Tibial artery (tissue), 4 donors: ENCODE measurements around the gene CFAP54.

ENCODE experiments used
- DNase-seq, 2 donors: peaks; one replicate each; pipeline ENCODE4 v3.0.0-alpha.2; 2019
- H3K27ac ChIP-seq, 2 donors: fragments of 200-600 bp; sonication (generic) in 1 of 2; 1 replicate in 1 of 2; 2 replicates in 1 of 2; pipeline ENCODE4 v1.5.1; 2018 to 2019; ENCODE audit warnings: mild to moderate bottlenecking in 1 of 2
- H3K27me3 ChIP-seq, 2 donors: fragments of 200-600 bp; sonication (generic) in 1 of 2; one replicate each; pipeline versions ENCODE4 v1.5.1 to v1.6.0; 2016 to 2019
- H3K36me3 ChIP-seq, 3 donors: fragments of 200-600 bp; sonication (generic) in 2 of 3; one replicate each; pipeline ENCODE4 v1.5.1; 2016 to 2019; ENCODE audit warnings: mild to moderate bottlenecking in 2 of 3
- H3K4me1 ChIP-seq, 4 donors: fragments of 200-600 bp; sonication (generic) in 2 of 4; 1 replicate in 3 of 4; 2 replicates in 1 of 4; pipeline ENCODE4 v1.5.1; 2016 to 2019
- H3K4me3 ChIP-seq, 2 donors: fragments of 200-600 bp; sonication (generic) in 1 of 2; 1 replicate in 1 of 2; 2 replicates in 1 of 2; pipeline ENCODE4 v1.5.1; 2018 to 2019; ENCODE audit warnings: mild to moderate bottlenecking in 2 of 2
- H3K9me3 ChIP-seq, 3 donors: fragments of 200-600 bp; sonication (generic) in 1 of 3; one replicate each; pipeline ENCODE4 v1.5.1; 2016 to 2019
- CTCF ChIP-seq, 2 experiments: fragments of 200-600 bp in 1 of 2; fragments of 450-650 bp in 1 of 2; IDR thresholded peaks; one replicate each; pipeline ENCODE4 v1.5.1; 2017 to 2019; ENCODE audit warnings: antibody characterized with exemption in 2 of 2, mild to moderate bottlenecking in 1 of 2, moderate library complexity in 1 of 2
- intact Hi-C: fragments of 100-400 bp; cut with DNase I; formaldehyde crosslinking; loops from one replicate; pipeline ENCODE4 v1.15.0; 2023; ENCODE audit warnings: low total_unique reads

The CFAP54 gene

GRCh38 chr12:96806272-96806671 lies 316.9 kb downstream of the CFAP54 start:
- no peak for TF ChIP-seq CTCF (IDR thresholded peaks at IDR 0.05)

GRCh38 chr12:96807741-96808140 lies 318.4 kb downstream of the CFAP54 start:
- Histone ChIP-seq H3K36me3 (no peaks in the 10 kb centered on the region), H3K4me3 (no peak overlapping the region), H3K27me3 (no peaks in the 10 kb centered on the region), H3K27ac (no peak overlapping the region), H3K9me3 (peaks cover 0 to 8% (median 4%) of the 10 kb centered on the region in 3 donors), H3K4me1 (no peaks in the 10 kb centered on the region)
- TF ChIP-seq CTCF (IDR thresholded peaks at IDR 0.05) = no peak
- DNase-seq = no peak
- intact Hi-C loops = no loop called here

More at GRCh38 chr12:96806272-96806671, 316.9 kb downstream of the CFAP54 start:
- Histone ChIP-seq H3K36me3 (no peaks in the 10 kb centered on the region), H3K4me3 (no peak overlapping the region), H3K9me3 (peaks cover 0 to 8% (median 4%) of the 10 kb centered on the region in 3 donors), H3K27ac (no peak overlapping the region), H3K4me1 (no peaks in the 10 kb centered on the region), H3K27me3 (no peaks in the 10 kb centered on the region)
- intact Hi-C loops = no loop called here
- DNase-seq = no peak

- H3K27me3 ChIP-seq = no peaks in the 10 kb centered on the region
Observed at GRCh38 chr12:96808587-96808986, 319.2 kb downstream of the CFAP54 start.

GRCh38 chr12:96809522-96809921 lies 320.1 kb downstream of the CFAP54 start:
- no peaks in the 10 kb centered on the region for H3K4me1 ChIP-seq
- TF ChIP-seq CTCF (IDR thresholded peaks at IDR 0.05) = no peak
- no peak overlapping the region for H3K27ac ChIP-seq
- H3K27me3 ChIP-seq = no peaks in the 10 kb centered on the region
- no peak overlapping the region for H3K4me3 ChIP-seq
- no peaks in the 10 kb centered on the region for H3K36me3 ChIP-seq
- no peak for DNase-seq
- intact Hi-C loops = no loop called here
- H3K9me3 ChIP-seq = peaks cover 0 to 4% (median 0%) of the 10 kb centered on the region in 3 donors

More at GRCh38 chr12:96808587-96808986, 319.2 kb downstream of the CFAP54 start:
- DNase-seq = no peak
- TF ChIP-seq CTCF (IDR thresholded peaks at IDR 0.05) = no peak
- Histone ChIP-seq H3K9me3 (peaks cover 0 to 8% (median 0%) of the 10 kb centered on the region in 3 donors), H3K36me3 (no peaks in the 10 kb centered on the region), H3K4me1 (no peaks in the 10 kb centered on the region), H3K27ac (no peak overlapping the region), H3K4me3 (no peak overlapping the region)
- intact Hi-C loops = no loop called here

GRCh38 chr12:96810057-96810456 lies 320.7 kb downstream of the CFAP54 start:
- Histone ChIP-seq H3K9me3 (no peaks in the 10 kb centered on the region), H3K4me1 (no peaks in the 10 kb centered on the region), H3K27me3 (no peaks in the 10 kb centered on the region), H3K4me3 (no peak overlapping the region), H3K27ac (no peak overlapping the region), H3K36me3 (no peaks in the 10 kb centered on the region)
- intact Hi-C loops = no loop called here
- TF ChIP-seq CTCF (IDR thresholded peaks at IDR 0.05) = no peak
- no peak for DNase-seq

GRCh38 chr12:96810477-96810876 lies 321.1 kb downstream of the CFAP54 start:
- Histone ChIP-seq H3K27me3 (no peaks in the 10 kb centered on the region), H3K36me3 (no peaks in the 10 kb centered on the region), H3K27ac (no peak overlapping the region), H3K4me3 (no peak overlapping the region), H3K4me1 (no peaks in the 10 kb centered on the region), H3K9me3 (no peaks in the 10 kb centered on the region)
- no peak for DNase-seq
- intact Hi-C loops = no loop called here
- no peak for TF ChIP-seq CTCF (IDR thresholded peaks at IDR 0.05)
